Liver (tissue), 9 donors: Measurements from ENCODE around the gene FBXO24. TPM values are rescaled to one million over a fixed set of nuclear protein-coding genes. Genes with fewer than 3 reads are reported as not detected.

Experiments
- DNase-seq: peaks from one replicate; pipeline ENCODE4 v3.0.0-alpha.2; 2017; ENCODE audit warnings: low spot score
- H3K27ac ChIP-seq, 2 donors: one replicate each; pipeline ENCODE4 v1.7.0; 2013; ENCODE audit warnings: inconsistent platforms in 2 of 2, low read length in 2 of 2, control low read depth in 1 of 2, low read depth in 1 of 2, mild to moderate bottlenecking in 1 of 2
- H3K27me3 ChIP-seq, 4 donors: one replicate each; pipeline versions ENCODE4 v1.6.1 to v1.7.0; 2013; ENCODE audit warnings: low read length in 3 of 4, inconsistent platforms in 1 of 4, mild to moderate bottlenecking in 1 of 4, moderate library complexity in 1 of 4; ENCODE audit not compliant: control insufficient read depth in 4 of 4, insufficient read depth in 4 of 4
- H3K36me3 ChIP-seq, 4 donors: one replicate each; pipeline versions ENCODE4 v1.6.1 to v1.7.0; 2013; ENCODE audit warnings: low read length in 3 of 4, mild to moderate bottlenecking in 3 of 4, low read depth in 1 of 4, moderate library complexity in 1 of 4; ENCODE audit not compliant: control insufficient read depth in 4 of 4, insufficient read depth in 3 of 4
- H3K4me1 ChIP-seq, 4 donors: one replicate each; pipeline versions ENCODE4 v1.6.1 to v1.7.0; 2013; ENCODE audit warnings: low read length in 3 of 4, mild to moderate bottlenecking in 3 of 4, moderate library complexity in 1 of 4; ENCODE audit not compliant: control insufficient read depth in 4 of 4, insufficient read depth in 4 of 4
- H3K4me3 ChIP-seq, 3 donors: one replicate each; pipeline versions ENCODE4 v1.6.1 to v1.7.0; 2013; ENCODE audit warnings: low read length in 3 of 3, control low read depth in 1 of 3, low read depth in 1 of 3, mild to moderate bottlenecking in 1 of 3
- H3K9ac ChIP-seq, 2 donors: one replicate each; pipeline ENCODE4 v1.7.0; 2013; ENCODE audit warnings: low read length in 2 of 2, mild to moderate bottlenecking in 2 of 2, moderate library complexity in 2 of 2, control low read depth in 1 of 2, low read depth in 1 of 2
- H3K9me3 ChIP-seq, 4 donors: one replicate each; pipeline versions ENCODE4 v1.6.1 to v1.7.0; 2013; ENCODE audit warnings: low read length in 3 of 4; ENCODE audit not compliant: control insufficient read depth in 4 of 4
- EGR1 ChIP-seq, 2 donors: IDR thresholded peaks; 2 replicates each; pipeline ENCODE4 v1.6.1; 2016 to 2018; ENCODE audit warnings: antibody characterized with exemption in 2 of 2, low read depth in 2 of 2
- FOXA1 ChIP-seq: IDR thresholded peaks from 2 replicates; pipeline ENCODE4 v1.6.1; 2016; ENCODE audit warnings: antibody characterized with exemption
- FOXA2 ChIP-seq: IDR thresholded peaks from 2 replicates; pipeline ENCODE4 v1.6.1; 2016; ENCODE audit warnings: antibody characterized with exemption
- HNF4G ChIP-seq: IDR thresholded peaks from 2 replicates; pipeline ENCODE4 v1.6.1; 2016; ENCODE audit warnings: antibody characterized with exemption
- NR2F2 ChIP-seq: IDR thresholded peaks from 2 replicates; pipeline ENCODE4 v1.6.1; 2016; ENCODE audit warnings: antibody characterized with exemption
- RAD21 ChIP-seq, 2 donors: IDR thresholded peaks; 2 replicates each; pipeline ENCODE4 v1.6.1; 2016; ENCODE audit warnings: antibody characterized with exemption in 2 of 2, mild to moderate bottlenecking in 2 of 2
- SP1 ChIP-seq: IDR thresholded peaks from 2 replicates; pipeline ENCODE4 v1.6.1; 2018; ENCODE audit warnings: antibody characterized with exemption, mild to moderate bottlenecking
- TAF1 ChIP-seq: conservative IDR thresholded peaks from 2 replicates; pipeline ENCODE4 v1.6.1; 2016; ENCODE audit warnings: antibody characterized with exemption, mild to moderate bottlenecking
- YY1 ChIP-seq: IDR thresholded peaks from 2 replicates; pipeline ENCODE4 v1.6.1; 2016; ENCODE audit warnings: antibody characterized with exemption, mild to moderate bottlenecking
- WGBS: extraction: QIAGEN DNeasy Blood & Tissue Kit; methylation state at CpG from one replicate; pipeline ENCODE4 v1.1.7; 2013; 5-methylcytosine and 5-hydroxymethylcytosine counted together
- polyA plus RNA-seq, 2 donors: library from polyadenylated mRNA; stranded (reverse) in 1 of 2; unstranded in 1 of 2; fragments of 200-250 nt in 1 of 2; fragments of >200 nt in 1 of 2; fragmentation: Nextera tagmentation in 1 of 2; extraction: Ambion mirVana in 1 of 2; gene quantifications; one replicate each; pipeline versions ENCODE4 v1.2.1 to v1.2.3, GENCODE V29; 2013 to 2015
- total RNA-seq, 2 donors: library from RNA; depleted of rRNA; stranded (reverse); fragments of >200 nt; gene quantifications; one replicate each; pipeline ENCODE4 v1.2.3, GENCODE V29; 2014
- TF ChIP-seq, protein P1 (sequence below): IDR thresholded peaks from 2 replicates; pipeline ENCODE4 v1.6.1; 2016; ENCODE audit warnings: antibody characterized with exemption
- TF ChIP-seq, protein P2 (sequence below): IDR thresholded peaks from 2 replicates; pipeline ENCODE4 v1.6.1; 2016; ENCODE audit warnings: antibody characterized with exemption
- TF ChIP-seq, protein P3 (sequence below): IDR thresholded peaks from 2 replicates; pipeline ENCODE4 v1.6.1; 2016; ENCODE audit warnings: antibody characterized with exemption
- TF ChIP-seq, protein P4 (sequence below): IDR thresholded peaks from 2 replicates; pipeline ENCODE4 v1.6.1; 2016; ENCODE audit warnings: antibody characterized with exemption, mild to moderate bottlenecking
- donor health status: healthy.
- donor health status: healthy.
- donor health status: healthy.
- donor health status: healthy.
- donor health status: healthy.

The FBXO24 gene
- total and polyA plus RNA-seq, 4 donors = 0.25 to 1.3 (median 0.50) TPM

GRCh38 chr7:100639995-100640516 lies 53.9 kb downstream of the FBXO24 start:
- no peak for DNase-seq
- peak overlapping the region in 1 of 2 donors; percentile 61 for H3K9ac ChIP-seq
- no peaks in the 10 kb centered on the region for H3K9me3 ChIP-seq
- peaks cover 0 to 8% (median 4%) of the 10 kb centered on the region in 4 donors for H3K36me3 ChIP-seq
- TF ChIP-seq, protein P1, sequence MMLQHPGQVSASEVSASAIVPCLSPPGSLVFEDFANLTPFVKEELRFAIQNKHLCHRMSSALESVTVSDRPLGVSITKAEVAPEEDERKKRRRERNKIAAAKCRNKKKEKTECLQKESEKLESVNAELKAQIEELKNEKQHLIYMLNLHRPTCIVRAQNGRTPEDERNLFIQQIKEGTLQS = no peak
- TF ChIP-seq, protein P2, sequence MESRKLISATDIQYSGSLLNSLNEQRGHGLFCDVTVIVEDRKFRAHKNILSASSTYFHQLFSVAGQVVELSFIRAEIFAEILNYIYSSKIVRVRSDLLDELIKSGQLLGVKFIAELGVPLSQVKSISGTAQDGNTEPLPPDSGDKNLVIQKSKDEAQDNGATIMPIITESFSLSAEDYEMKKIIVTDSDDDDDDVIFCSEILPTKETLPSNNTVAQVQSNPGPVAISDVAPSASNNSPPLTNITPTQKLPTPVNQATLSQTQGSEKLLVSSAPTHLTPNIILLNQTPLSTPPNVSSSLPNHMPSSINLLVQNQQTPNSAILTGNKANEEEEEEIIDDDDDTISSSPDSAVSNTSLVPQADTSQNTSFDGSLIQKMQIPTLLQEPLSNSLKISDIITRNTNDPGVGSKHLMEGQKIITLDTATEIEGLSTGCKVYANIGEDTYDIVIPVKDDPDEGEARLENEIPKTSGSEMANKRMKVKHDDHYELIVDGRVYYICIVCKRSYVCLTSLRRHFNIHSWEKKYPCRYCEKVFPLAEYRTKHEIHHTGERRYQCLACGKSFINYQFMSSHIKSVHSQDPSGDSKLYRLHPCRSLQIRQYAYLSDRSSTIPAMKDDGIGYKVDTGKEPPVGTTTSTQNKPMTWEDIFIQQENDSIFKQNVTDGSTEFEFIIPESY = no peak
- TF ChIP-seq NR2F2 = no peak
- no peaks in the 10 kb centered on the region for H3K27me3 ChIP-seq
- H3K4me1 ChIP-seq = peaks cover 0 to 30% (median 14%) of the 10 kb centered on the region in 4 donors
- H3K4me3 ChIP-seq = peak overlapping the region; percentile 59 to 88 (median 73)
- peak overlapping the region; percentile 44 to 88 for H3K27ac ChIP-seq
- WGBS = 41% methylated on average over 17 of the region's 17 CpGs

GRCh38 chr7:100640517-100641440 lies 54.7 kb downstream of the FBXO24 start:
- peak overlapping the region; percentile 59 to 88 (median 73) for H3K4me3 ChIP-seq

DNA sequence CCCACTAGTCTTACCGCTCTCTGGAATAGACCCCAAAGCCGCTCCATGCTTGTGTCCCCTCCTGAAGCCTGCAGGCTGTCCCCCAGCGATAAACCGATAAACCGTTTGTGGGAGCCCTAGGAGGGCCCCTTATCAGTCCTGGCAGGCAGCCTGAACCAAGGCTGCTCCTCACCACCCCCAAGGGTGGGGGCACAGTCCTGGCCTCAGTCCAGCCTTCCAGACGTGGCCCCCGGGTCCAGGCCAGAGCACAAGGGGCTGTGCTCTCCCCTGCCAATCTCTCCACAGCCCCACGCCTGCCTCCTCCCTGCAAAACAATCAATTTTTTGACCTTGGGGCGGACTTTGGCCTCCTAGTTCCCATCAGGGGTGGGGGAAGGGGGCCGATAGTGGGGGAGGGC lies 55.3 kb downstream of the FBXO24 start, which contains the start of gene TFR2:
TSS of gene TFR2 (minus strand) at position 90 of the 397 bp plus-strand sequence. CDS start at position 47, 43 bp downstream.
- DNase-seq = peak; percentile 93
- TF ChIP-seq HNF4G (peak; percentile 81), FOXA1 (no peak), SP1 (peak; percentile 46), RAD21 (IDR thresholded peaks at IDR 0.05) (no peak), FOXA2 (no peak), YY1 (peak; percentile 53), NR2F2 (no peak), TAF1 (no peak), EGR1 (IDR thresholded peaks at IDR 0.05; ENCODE audit: low read depth in 2 of 2) (peak in 1 of 2 donors; percentile 29)
- TF ChIP-seq, protein P2 = no peak
- TF ChIP-seq, protein P3, sequence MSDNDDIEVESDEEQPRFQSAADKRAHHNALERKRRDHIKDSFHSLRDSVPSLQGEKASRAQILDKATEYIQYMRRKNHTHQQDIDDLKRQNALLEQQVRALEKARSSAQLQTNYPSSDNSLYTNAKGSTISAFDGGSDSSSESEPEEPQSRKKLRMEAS = peak; percentile 35
- TF ChIP-seq, protein P4, sequence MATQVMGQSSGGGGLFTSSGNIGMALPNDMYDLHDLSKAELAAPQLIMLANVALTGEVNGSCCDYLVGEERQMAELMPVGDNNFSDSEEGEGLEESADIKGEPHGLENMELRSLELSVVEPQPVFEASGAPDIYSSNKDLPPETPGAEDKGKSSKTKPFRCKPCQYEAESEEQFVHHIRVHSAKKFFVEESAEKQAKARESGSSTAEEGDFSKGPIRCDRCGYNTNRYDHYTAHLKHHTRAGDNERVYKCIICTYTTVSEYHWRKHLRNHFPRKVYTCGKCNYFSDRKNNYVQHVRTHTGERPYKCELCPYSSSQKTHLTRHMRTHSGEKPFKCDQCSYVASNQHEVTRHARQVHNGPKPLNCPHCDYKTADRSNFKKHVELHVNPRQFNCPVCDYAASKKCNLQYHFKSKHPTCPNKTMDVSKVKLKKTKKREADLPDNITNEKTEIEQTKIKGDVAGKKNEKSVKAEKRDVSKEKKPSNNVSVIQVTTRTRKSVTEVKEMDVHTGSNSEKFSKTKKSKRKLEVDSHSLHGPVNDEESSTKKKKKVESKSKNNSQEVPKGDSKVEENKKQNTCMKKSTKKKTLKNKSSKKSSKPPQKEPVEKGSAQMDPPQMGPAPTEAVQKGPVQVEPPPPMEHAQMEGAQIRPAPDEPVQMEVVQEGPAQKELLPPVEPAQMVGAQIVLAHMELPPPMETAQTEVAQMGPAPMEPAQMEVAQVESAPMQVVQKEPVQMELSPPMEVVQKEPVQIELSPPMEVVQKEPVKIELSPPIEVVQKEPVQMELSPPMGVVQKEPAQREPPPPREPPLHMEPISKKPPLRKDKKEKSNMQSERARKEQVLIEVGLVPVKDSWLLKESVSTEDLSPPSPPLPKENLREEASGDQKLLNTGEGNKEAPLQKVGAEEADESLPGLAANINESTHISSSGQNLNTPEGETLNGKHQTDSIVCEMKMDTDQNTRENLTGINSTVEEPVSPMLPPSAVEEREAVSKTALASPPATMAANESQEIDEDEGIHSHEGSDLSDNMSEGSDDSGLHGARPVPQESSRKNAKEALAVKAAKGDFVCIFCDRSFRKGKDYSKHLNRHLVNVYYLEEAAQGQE = peak; percentile 54
- TF ChIP-seq, protein P1 = no peak

More at GRCh38 chr7:100640517-100641440, 54.7 kb downstream of the FBXO24 start:
- DNase-seq = no peak
- peak overlapping the region; percentile 30 to 61 for H3K9ac ChIP-seq
- WGBS = 32% methylated on average over 24 of the region's 24 CpGs
- H3K4me1 ChIP-seq = peaks cover 0 to 30% (median 14%) of the 10 kb centered on the region in 4 donors
- TF ChIP-seq YY1 = peak; percentile 25
- no peak for TF ChIP-seq TAF1
- no peak for TF ChIP-seq HNF4G
- peak overlapping the region; percentile 87 to 88 for H3K27ac ChIP-seq
- H3K9me3 ChIP-seq = no peaks in the 10 kb centered on the region
- no peaks in the 10 kb centered on the region for H3K27me3 ChIP-seq
- H3K36me3 ChIP-seq = peaks cover 0 to 6% (median 3%) of the 10 kb centered on the region in 4 donors

More for the DNA sequence above, 55.3 kb downstream of the FBXO24 start, which contains the start of gene TFR2:
- Histone ChIP-seq H3K36me3 (peaks cover 0 to 3% (median under 1%) of the 10 kb centered on the region in 4 donors), H3K27ac (peak within 1 kb of the TSS; percentile 87 to 88), H3K27me3 (no peaks in the 10 kb centered on the region), H3K4me1 (peaks cover 0 to 30% (median 13%) of the 10 kb centered on the region in 4 donors), H3K4me3 (peak within 1 kb of the TSS; percentile 59 to 88 (median 73)), H3K9ac (peak within 1 kb of the TSS; percentile 61 to 92), H3K9me3 (no peaks in the 10 kb centered on the region)
- 19% methylated on average over 10 of the region's 10 CpGs for WGBS
